K562 (cell line): ENCODE results near the gene GRIN1. TPM values are rescaled to one million over a fixed set of nuclear protein-coding genes. Genes with fewer than 3 reads are reported as not detected.

Experiments
- ETV5 ChIP-seq: sonication (generic); formaldehyde crosslinking; IDR thresholded peaks from 2 replicates; pipeline ENCODE4 v1.4.0; 2020; ENCODE audit warnings: low read depth, mild to moderate bottlenecking, missing genetic modification reagents
- FOXJ3 ChIP-seq: sonication (generic); formaldehyde crosslinking; IDR thresholded peaks from 2 replicates; pipeline ENCODE4 v1.4.0; 2020; ENCODE audit warnings: mild to moderate bottlenecking, missing genetic modification reagents
- MITF ChIP-seq: IDR thresholded peaks from 2 replicates; pipeline ENCODE4 v1.6.1; 2014; ENCODE audit warnings: antibody characterized with exemption
- MYBL2 ChIP-seq, 2 experiments: fragments of 450-650 bp in 1 of 2; sonication (generic) in 1 of 2; formaldehyde crosslinking in 1 of 2; IDR thresholded peaks; 2 replicates each; pipeline versions ENCODE4 v1.6.1 to v1.8.1; 2017 to 2022; ENCODE audit warnings: borderline replicate concordance in 1 of 2, inconsistent platforms in 1 of 2, low read depth in 1 of 2, mild to moderate bottlenecking in 1 of 2, missing genetic modification reagents in 1 of 2, moderate library complexity in 1 of 2
- NEUROD1 ChIP-seq: fragments of 150-350 bp; IDR thresholded peaks from 2 replicates; pipeline ENCODE4 v1.6.1; 2014; ENCODE audit warnings: borderline replicate concordance, low read length, low read depth; ENCODE audit not compliant: partially characterized antibody
- NONO ChIP-seq, 2 experiments: fragments of 200-400 bp in 1 of 2; fragments of 450-650 bp in 1 of 2; formaldehyde crosslinking in 1 of 2; IDR thresholded peaks; 2 replicates each; pipeline ENCODE4 v1.6.1; 2017; ENCODE audit warnings: low read depth in 2 of 2, mild to moderate bottlenecking in 2 of 2, moderate library complexity in 2 of 2, low read length in 1 of 2
- RREB1 ChIP-seq: fragments of 250-450 bp; sonication (Bioruptor Pico); IDR thresholded peaks from 2 replicates; pipeline ENCODE4 v1.4.0; 2020
- SIN3A ChIP-seq, 2 experiments: fragments of 150-350 bp in 1 of 2; IDR thresholded peaks; 2 replicates each; pipeline ENCODE4 v1.6.1; 2011 to 2016; ENCODE audit warnings: borderline replicate concordance in 2 of 2, low read depth in 2 of 2, low read length in 2 of 2, mild to moderate bottlenecking in 2 of 2, moderate library complexity in 2 of 2; ENCODE audit not compliant: control insufficient read depth in 1 of 2
- SP2 ChIP-seq: IDR thresholded peaks from 2 replicates; pipeline ENCODE4 v1.6.1; 2011; ENCODE audit warnings: mild to moderate bottlenecking, low read depth, low read length, moderate library complexity; ENCODE audit not compliant: poor library complexity, severe bottlenecking; ENCODE audit errors: extremely low read depth
- ZBTB2 ChIP-seq: fragments of 450-650 bp; IDR thresholded peaks from 2 replicates; pipeline ENCODE4 v1.6.1; 2016; ENCODE audit warnings: antibody characterized with exemption
- ZBTB9 ChIP-seq: fragments of 450-650 bp; formaldehyde crosslinking; IDR thresholded peaks from 2 replicates; pipeline ENCODE4 v1.4.0; 2020; ENCODE audit warnings: mild to moderate bottlenecking, moderate library complexity
- ZFP36 ChIP-seq: fragments of 150-350 bp; IDR thresholded peaks from 2 replicates; pipeline ENCODE4 v1.6.1; 2018; ENCODE audit warnings: low read length, low read depth; ENCODE audit not compliant: partially characterized antibody
- polyA plus RNA-seq, 8 experiments: library from polyadenylated mRNA; depleted of rRNA in 4 of 8; stranded (reverse) in 5 of 8; unstranded in 3 of 8; fragments of >200 nt; fragmentation: Nextera tagmentation in 2 of 8; fragmentation: Illumina TruSeq in 1 of 8; extraction: Ambion mirVana in 2 of 8; extraction: Trizol in 1 of 8; gene quantifications; 2 replicates each; pipeline versions ENCODE4 v1.2.1 to v1.2.3, GENCODE V29; 2011 to 2014; ENCODE audit warnings: inconsistent platforms in 1 of 8, missing spikeins in 1 of 8
- total RNA-seq, 7 experiments: library from RNA; depleted of rRNA in 6 of 7; stranded (reverse); fragments of >200 nt in 6 of 7; fragmentation: Illumina TruSeq in 2 of 7; extraction: Trizol in 2 of 7; gene quantifications; 2 replicates each; pipeline versions ENCODE4 v1.2.1 to v1.2.3, GENCODE V29; 2011 to 2021; ENCODE audit warnings: low replicate concordance in 1 of 7

GRIN1 gene
- total and polyA plus RNA-seq, 9 of the 15 experiments (the other 6 are each of a cell fraction or from before 2014, with no cell fraction given), result 0.03 to 0.35 (median 0.16) TPM; not detected in 6

GRCh38 chr9:137217276-137218211, 78.6 kb downstream of the GRIN1 start (continued):
- TF ChIP-seq SIN3A (IDR thresholded peaks at IDR 0.05; ENCODE audit: borderline replicate concordance in 2 of 2, control insufficient read depth in 1 of 2, low read depth in 2 of 2, low read length in 2 of 2) (peak; percentile 68 to 84; a peak in 2 of 4 replicates), MITF (no peak), NEUROD1 (no peak), MYBL2 (IDR thresholded peaks at IDR 0.05; ENCODE audit: low read depth) (no peak), MYBL2 (CRISPR knock-in tag; IDR thresholded peaks at IDR 0.05; ENCODE audit: borderline replicate concordance) (no peak), FOXJ3 (CRISPR knock-in tag) (no peak), RREB1 (CRISPR knock-in tag) (no peak), SP2 (no peak), ZBTB2 (no peak; the same call in 1 of the 2 replicates), ZFP36 (no peak), ZBTB9 (CRISPR knock-in tag) (0 out of 2 replicates have a peak, but pooled peaks have one; percentile 38), NONO (IDR thresholded peaks at IDR 0.05; ENCODE audit: low read depth in 2 of 2, low read length in 1 of 2) (no peak), ETV5 (peak; percentile 57; the same call in 1 of the 2 replicates)
